GM19099 (cell line): ENCODE data around the gene FRMD4A.

Experiments
- POLR2A ChIP-seq: IDR thresholded peaks from 3 replicates; pipeline ENCODE4 v1.6.1; 2011; ENCODE audit warnings: low read depth; ENCODE audit not compliant: insufficient read length; ENCODE audit errors: extremely low read depth

FRMD4A gene

GRCh38 chr10:13904064-13904463, 426.7 kb downstream of the FRMD4A start:
- no peak for TF ChIP-seq POLR2A

GRCh38 chr10:13902868-13903587, 427.7 kb downstream of the FRMD4A start:
- no peak for TF ChIP-seq POLR2A

- TF ChIP-seq POLR2A, result no peak
Observed at GRCh38 chr10:13899941-13900340, 430.8 kb downstream of the FRMD4A start.

GRCh38 chr10:13894412-13895093, 436.2 kb downstream of the FRMD4A start:
- TF ChIP-seq POLR2A, result no peak

- TF ChIP-seq POLR2A, result no peak
Observed at GRCh38 chr10:13893926-13894325, 436.8 kb downstream of the FRMD4A start.

- TF ChIP-seq POLR2A, result no peak
Observed at GRCh38 chr10:13892871-13893270, 437.9 kb downstream of the FRMD4A start.

GRCh38 chr10:13892001-13892491, 438.7 kb downstream of the FRMD4A start:
- TF ChIP-seq POLR2A, result no peak

- no peak for TF ChIP-seq POLR2A
Observed at GRCh38 chr10:13891128-13892000, 439.4 kb downstream of the FRMD4A start.

GRCh38 chr10:13890233-13891127, 440.2 kb downstream of the FRMD4A start:
- no peak for TF ChIP-seq POLR2A

GRCh38 chr10:13887761-13888160, 443.0 kb downstream of the FRMD4A start:
- no peak for TF ChIP-seq POLR2A

- no peak for TF ChIP-seq POLR2A
Observed at GRCh38 chr10:13885238-13885990, 445.3 kb downstream of the FRMD4A start.

GRCh38 chr10:13883636-13884444, 446.9 kb downstream of the FRMD4A start:
- TF ChIP-seq POLR2A, result no peak
